Measurements from ENCODE around the gene P2RY11. TPM values are rescaled to one million over a fixed set of nuclear protein-coding genes. Genes with fewer than 3 reads are reported as not detected.

Gene P2RY11
- total RNA-seq, 1 donor from 2014 or later: 25.9 TPM

GRCh38 chr19:10074153-10074552 lies 37.3 kb upstream of the P2RY11 start:
- TF ChIP-seq CTCF (conservative IDR thresholded peaks at IDR 0.05): peak; percentile 55
- H3K9me3 Mint-ChIP-seq: no peaks in the 10 kb centered on the region
- H3K4me3 Mint-ChIP-seq: no peak overlapping the region
- H3K4me1 Mint-ChIP-seq: no peaks in the 10 kb centered on the region
- peaks cover 49% of the 10 kb centered on the region for H3K27me3 Mint-ChIP-seq (ENCODE audit: low read depth)
- no peak for DNase-seq (ENCODE audit: low read depth, low spot score)
- H3K27ac Mint-ChIP-seq (ENCODE audit: unreplicated experiment): no peak overlapping the region
- H3K36me3 Mint-ChIP-seq (ENCODE audit: low read depth): no peaks in the 10 kb centered on the region

DNA sequence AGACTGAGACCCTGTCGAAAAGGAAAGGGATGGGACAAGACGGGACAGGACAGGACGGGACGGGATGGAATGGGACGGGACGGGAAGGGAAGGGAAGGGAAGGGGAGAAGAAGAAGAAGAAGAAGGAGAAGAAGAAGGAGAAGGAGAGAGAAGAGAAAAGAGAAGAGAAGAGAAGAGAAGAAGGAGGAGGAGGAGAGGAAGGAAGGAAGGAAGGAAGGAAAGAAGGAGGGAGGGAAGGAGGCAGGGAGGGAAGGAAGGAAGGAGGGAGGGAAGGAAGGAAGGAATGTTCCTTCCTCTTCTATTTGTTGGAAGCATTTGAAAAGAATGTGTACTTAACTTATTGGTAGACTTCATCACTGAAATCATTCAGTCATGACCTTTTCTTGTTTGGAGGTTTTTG lies 35.0 kb upstream of the P2RY11 start:
- Mint-ChIP-seq H3K27me3 (ENCODE audit: low read depth) (peaks cover 56% of the 10 kb centered on the region), H3K4me1 (no peaks in the 10 kb centered on the region), H3K9me3 (no peaks in the 10 kb centered on the region), H3K4me3 (no peak overlapping the region), H3K36me3 (ENCODE audit: low read depth) (no peaks in the 10 kb centered on the region), H3K27ac (ENCODE audit: unreplicated experiment) (no peak overlapping the region)
- no peak for DNase-seq (ENCODE audit: low read depth, low spot score)
- no peak for TF ChIP-seq CTCF (conservative IDR thresholded peaks at IDR 0.05)

DNA sequence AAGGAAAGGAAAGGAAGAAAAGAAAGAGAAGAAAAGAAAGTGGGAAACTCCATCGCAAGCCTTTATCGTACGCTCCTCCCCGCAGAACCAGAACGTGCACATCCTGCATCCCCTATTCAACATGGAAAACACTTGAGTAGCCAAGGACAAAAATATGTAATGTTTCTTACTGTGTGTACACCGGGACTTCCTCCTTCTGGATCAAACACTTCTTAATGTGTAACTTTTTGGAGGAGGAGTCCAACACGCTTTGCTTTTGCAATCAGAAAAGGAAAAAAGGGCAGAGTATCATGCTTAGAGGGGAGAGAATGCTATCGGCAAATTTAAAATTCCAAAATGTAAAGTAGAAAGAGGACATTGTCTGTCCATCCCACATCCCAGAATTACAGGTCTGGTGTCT lies 33.2 kb upstream of the P2RY11 start:
- no peaks in the 10 kb centered on the region for H3K36me3 Mint-ChIP-seq (ENCODE audit: low read depth)
- H3K27me3 Mint-ChIP-seq (ENCODE audit: low read depth): peaks cover 64% of the 10 kb centered on the region
- no peak overlapping the region for H3K27ac Mint-ChIP-seq (ENCODE audit: unreplicated experiment)
- DNase-seq (ENCODE audit: low read depth, low spot score): no peak
- no peaks in the 10 kb centered on the region for H3K4me1 Mint-ChIP-seq
- H3K4me3 Mint-ChIP-seq: no peak overlapping the region
- no peak for TF ChIP-seq CTCF (conservative IDR thresholded peaks at IDR 0.05)
- H3K9me3 Mint-ChIP-seq: no peaks in the 10 kb centered on the region

- no peak for DNase-seq (ENCODE audit: low read depth, low spot score)
- Mint-ChIP-seq H3K27me3 (ENCODE audit: low read depth) (peaks cover 70% of the 10 kb centered on the region), H3K36me3 (ENCODE audit: low read depth) (no peaks in the 10 kb centered on the region), H3K4me3 (no peak overlapping the region), H3K4me1 (no peaks in the 10 kb centered on the region), H3K27ac (ENCODE audit: unreplicated experiment) (no peak overlapping the region), H3K9me3 (no peaks in the 10 kb centered on the region)
- TF ChIP-seq CTCF (conservative IDR thresholded peaks at IDR 0.05): no peak
Observed at GRCh38 chr19:10079031-10079453, 32.5 kb upstream of the P2RY11 start.

- peak overlapping the region; percentile 3 for H3K4me3 Mint-ChIP-seq
- H3K27me3 Mint-ChIP-seq (ENCODE audit: low read depth): peaks cover 68% of the 10 kb centered on the region
- no peak overlapping the region for H3K27ac Mint-ChIP-seq (ENCODE audit: unreplicated experiment)
- no peak for TF ChIP-seq CTCF (conservative IDR thresholded peaks at IDR 0.05)
- H3K4me1 Mint-ChIP-seq: no peaks in the 10 kb centered on the region
- no peak for DNase-seq (ENCODE audit: low read depth, low spot score)
- H3K9me3 Mint-ChIP-seq: no peaks in the 10 kb centered on the region
- H3K36me3 Mint-ChIP-seq (ENCODE audit: low read depth): no peaks in the 10 kb centered on the region
Observed at GRCh38 chr19:10083911-10084310, 27.6 kb upstream of the P2RY11 start.

- no peaks in the 10 kb centered on the region for H3K9me3 Mint-ChIP-seq
- H3K4me1 Mint-ChIP-seq: no peaks in the 10 kb centered on the region
- no peak overlapping the region for H3K27ac Mint-ChIP-seq (ENCODE audit: unreplicated experiment)
- H3K27me3 Mint-ChIP-seq (ENCODE audit: low read depth): peaks cover 67% of the 10 kb centered on the region
- H3K36me3 Mint-ChIP-seq (ENCODE audit: low read depth): no peaks in the 10 kb centered on the region
- TF ChIP-seq CTCF (conservative IDR thresholded peaks at IDR 0.05): no peak
- DNase-seq (ENCODE audit: low read depth, low spot score): no peak
- H3K4me3 Mint-ChIP-seq: peak overlapping the region; percentile 84
Observed at GRCh38 chr19:10084803-10085202, 26.7 kb upstream of the P2RY11 start.
